Adrenal gland (tissue), 5 donors: ENCODE results near the gene FGF3.

ENCODE experiments used
- CTCF ChIP-seq, 6 experiments: fragments of 450-650 bp in 4 of 6; fragments of 200-600 bp in 2 of 6; sonication (generic) in 1 of 6; IDR thresholded peaks; 1 replicate in 5 of 6; 2 replicates in 1 of 6; pipeline versions ENCODE4 v1.5.1 to v1.8.0; 2016 to 2021; ENCODE audit warnings: antibody characterized with exemption in 6 of 6, mild to moderate bottlenecking in 2 of 6, moderate library complexity in 1 of 6
- POLR2A ChIP-seq, 2 donors: fragments of 450-650 bp; IDR thresholded peaks; one replicate each; pipeline ENCODE4 v1.6.1; 2017; ENCODE audit warnings: antibody characterized with exemption in 2 of 2, mild to moderate bottlenecking in 2 of 2, moderate library complexity in 1 of 2
- donor health status: DM: no; HTN: no; CAD: no.

DNA sequence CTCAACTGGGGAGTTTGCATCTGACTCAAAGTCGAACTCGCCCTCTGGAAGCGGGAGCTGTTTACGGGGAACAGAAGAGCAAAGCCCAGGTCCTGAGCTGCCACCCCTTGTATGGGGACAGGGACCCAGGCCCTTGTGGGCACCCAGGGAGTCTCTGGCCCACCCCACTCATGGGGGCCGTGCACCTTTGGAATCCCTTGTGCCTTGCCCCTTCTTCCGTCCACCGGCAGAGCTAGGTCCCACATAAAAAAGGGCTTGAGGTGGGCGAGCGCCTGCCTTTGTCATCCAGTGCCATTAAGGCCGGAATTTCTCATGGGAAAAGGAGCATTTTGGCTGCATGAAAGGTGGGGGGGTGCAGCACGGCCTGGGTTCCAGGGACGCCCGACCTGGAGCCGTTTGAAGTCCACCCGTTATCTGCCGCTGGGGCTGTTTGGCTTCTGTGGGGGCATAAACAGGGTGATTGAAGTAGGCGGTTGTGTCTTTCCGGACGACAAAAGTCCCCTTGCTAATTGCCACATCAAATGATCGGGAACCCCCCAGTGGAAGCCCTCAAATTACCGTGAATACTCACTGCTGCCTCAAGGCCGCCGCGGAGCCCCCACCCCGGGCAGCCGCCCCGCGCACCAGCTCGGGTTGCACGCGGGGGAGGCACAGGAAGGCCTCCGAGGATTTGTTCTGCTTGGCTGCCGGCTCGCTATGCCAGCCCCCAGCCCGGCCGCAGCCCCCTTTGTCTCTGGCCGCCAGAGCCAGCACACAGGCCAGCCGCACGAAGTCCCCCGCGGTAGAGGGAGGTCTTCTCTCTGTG is 49.0 kb upstream of the FGF3 start:
- TF ChIP-seq POLR2A (IDR thresholded peaks at IDR 0.05) (no peak), CTCF (IDR thresholded peaks at IDR 0.05) (no peak)
